Activated naive CD4-positive, alpha-beta T cell treated with Interleukin-2 at 50 U/mL for 16 hours (primary cell): ENCODE data around the gene KATNIP.
A peak's percentile ranks its signal among the peaks of the same experiment; 100 is the strongest.

Source experiments
- DNase-seq: peaks from one replicate; pipeline ENCODE4 v3.0.0-alpha.2; 2020

KATNIP gene

GRCh38 chr16:27549746-27550581 is at the start of gene KATNIP, which contains the start of gene GTF3C1:
Gene KATNIP, plus strand, starts transcription at chr16:27550144. Its CDS starts 27 bp downstream, at chr16:27550171.
Gene GTF3C1, minus strand, starts transcription at chr16:27549913. Its CDS starts 23 bp downstream, at chr16:27549890.
- DNase-seq, result peak; percentile 100

GRCh38 chr16:27500801-27501200 is 49.1 kb upstream of the KATNIP start:
- DNase-seq, result no peak

GRCh38 chr16:27503662-27504061 is 46.3 kb upstream of the KATNIP start:
- no peak for DNase-seq

- no peak for DNase-seq
Observed at GRCh38 chr16:27505297-27506236, 44.4 kb upstream of the KATNIP start.

- no peak for DNase-seq
Observed at GRCh38 chr16:27506771-27507170, 43.2 kb upstream of the KATNIP start.

- DNase-seq, result no peak
Observed at GRCh38 chr16:27508476-27508875, 41.5 kb upstream of the KATNIP start.

GRCh38 chr16:27511657-27512448 is 38.1 kb upstream of the KATNIP start:
- DNase-seq, result no peak

- no peak for DNase-seq
Observed at GRCh38 chr16:27514806-27515205, 35.1 kb upstream of the KATNIP start.

- peak; percentile 8 for DNase-seq
Observed at GRCh38 chr16:27515874-27516353, 34.0 kb upstream of the KATNIP start.

- DNase-seq, result no peak
Observed at GRCh38 chr16:27516365-27516764, 33.6 kb upstream of the KATNIP start.

- no peak for DNase-seq
Observed at GRCh38 chr16:27517664-27518063, 32.3 kb upstream of the KATNIP start.

- no peak for DNase-seq
Observed at GRCh38 chr16:27518226-27518625, 31.7 kb upstream of the KATNIP start.

- DNase-seq, result no peak
Observed at GRCh38 chr16:27520982-27521673, 28.8 kb upstream of the KATNIP start.

GRCh38 chr16:27522173-27522707 is 27.7 kb upstream of the KATNIP start:
- DNase-seq, result no peak

GRCh38 chr16:27526180-27526579 is 23.8 kb upstream of the KATNIP start:
- no peak for DNase-seq

GRCh38 chr16:27528294-27528693 is 21.6 kb upstream of the KATNIP start:
- no peak for DNase-seq

- DNase-seq, result no peak
Observed at GRCh38 chr16:27529962-27530361, 20.0 kb upstream of the KATNIP start.

- no peak for DNase-seq
Observed at GRCh38 chr16:27531186-27531585, 18.8 kb upstream of the KATNIP start.

- no peak for DNase-seq
Observed at GRCh38 chr16:27531826-27532800, 17.8 kb upstream of the KATNIP start.

GRCh38 chr16:27534256-27534655 is 15.7 kb upstream of the KATNIP start:
- no peak for DNase-seq
